ENCODE measurements around the gene SAG. TPM values are rescaled to one million over a fixed set of nuclear protein-coding genes. Genes with fewer than 3 reads are reported as not detected.

SAG gene
- total RNA-seq, 3 donors from 2014 or later: not detected

DNA sequence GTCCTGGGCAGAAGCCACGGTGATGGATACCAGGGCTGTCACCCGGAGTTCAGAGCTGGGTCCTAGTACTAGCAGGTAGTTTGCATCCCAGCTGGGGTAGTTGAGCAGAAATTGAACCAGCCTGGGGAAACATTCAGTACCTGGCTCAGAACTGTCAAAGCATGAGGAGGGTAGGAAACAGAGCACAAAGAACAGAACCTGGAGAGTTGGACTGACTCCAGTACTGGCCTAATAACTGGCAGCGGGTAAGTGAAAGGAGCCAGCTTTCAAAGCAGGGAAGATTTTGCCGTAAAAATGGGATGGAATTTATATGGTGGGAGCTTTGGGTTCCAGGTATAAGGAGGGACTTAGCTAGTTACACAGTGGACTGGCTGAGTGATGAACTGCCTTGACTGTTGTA is 32.4 kb upstream of the SAG start:
- peaks cover 35% of the 10 kb centered on the region for H3K4me1 Mint-ChIP-seq (ENCODE audit: low read depth)
- no peak overlapping the region for H3K4me3 Mint-ChIP-seq
- no peaks in the 10 kb centered on the region for H3K9me3 Mint-ChIP-seq
- DNase-seq (no peak), ATAC-seq (no peak)
- no peaks in the 10 kb centered on the region for H3K27me3 Mint-ChIP-seq (ENCODE audit: low read depth)
- peaks cover 64% of the 10 kb centered on the region for H3K36me3 Mint-ChIP-seq (ENCODE audit: insufficient read depth)

DNA sequence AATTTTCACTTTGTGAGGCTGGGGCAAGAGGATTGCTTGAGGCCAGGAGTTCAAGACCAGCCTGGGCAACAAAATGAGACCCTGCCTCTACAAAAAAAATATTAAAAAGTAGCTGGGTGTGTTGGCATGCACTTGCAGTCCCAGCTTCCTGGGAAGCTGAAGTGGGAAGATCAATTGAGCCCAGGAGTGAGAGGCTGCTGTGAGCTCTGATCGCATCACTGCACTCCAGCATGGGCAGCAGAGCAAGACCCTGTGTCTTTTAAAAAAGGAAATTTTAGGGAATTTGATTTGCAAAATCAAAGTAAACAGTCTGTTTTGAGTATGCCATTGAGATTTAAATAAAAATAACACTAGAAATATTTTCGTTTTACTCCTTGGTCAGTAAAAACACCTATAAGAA is 28.7 kb upstream of the SAG start:
- Mint-ChIP-seq H3K9me3 (no peaks in the 10 kb centered on the region), H3K4me1 (ENCODE audit: low read depth) (peaks cover 23% of the 10 kb centered on the region), H3K36me3 (ENCODE audit: insufficient read depth) (peaks cover 64% of the 10 kb centered on the region), H3K27me3 (ENCODE audit: low read depth) (no peaks in the 10 kb centered on the region), H3K4me3 (no peak overlapping the region)
- no peak for DNase-seq
- ATAC-seq: no peak

DNA sequence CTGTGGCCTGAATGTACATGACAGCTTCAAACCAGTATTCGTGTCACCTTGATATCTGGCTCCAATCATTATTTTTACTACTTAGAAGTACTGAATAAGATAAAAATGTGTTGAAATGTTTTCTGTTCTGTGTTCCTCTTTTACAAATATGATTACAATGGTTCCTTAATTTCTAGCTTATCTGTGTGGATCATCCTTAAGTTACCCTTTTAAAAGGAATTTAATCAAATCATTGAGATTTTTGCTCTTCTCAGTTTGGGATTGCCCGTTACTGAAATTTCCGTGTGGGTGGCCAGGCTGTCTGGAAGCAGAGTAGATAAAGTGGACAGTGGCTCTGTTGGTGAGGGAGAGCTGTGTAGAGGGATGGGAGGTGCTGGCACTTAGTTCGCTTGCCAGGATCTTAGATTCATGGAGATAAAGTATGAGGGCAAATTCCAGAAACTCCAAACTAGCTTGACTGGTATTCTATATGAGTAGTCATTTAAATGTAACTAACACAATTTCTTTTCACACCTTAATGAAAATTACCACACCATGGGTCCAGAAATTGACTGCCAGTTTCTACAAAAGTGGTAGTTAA is 27.4 kb upstream of the SAG start:
- H3K27me3 Mint-ChIP-seq (ENCODE audit: low read depth): no peaks in the 10 kb centered on the region
- peaks cover 56% of the 10 kb centered on the region for H3K36me3 Mint-ChIP-seq (ENCODE audit: insufficient read depth)
- H3K9me3 Mint-ChIP-seq: no peaks in the 10 kb centered on the region
- DNase-seq (no peak), ATAC-seq (no peak)
- H3K4me3 Mint-ChIP-seq: no peak overlapping the region
- H3K4me1 Mint-ChIP-seq (ENCODE audit: low read depth): peaks cover 22% of the 10 kb centered on the region

DNA sequence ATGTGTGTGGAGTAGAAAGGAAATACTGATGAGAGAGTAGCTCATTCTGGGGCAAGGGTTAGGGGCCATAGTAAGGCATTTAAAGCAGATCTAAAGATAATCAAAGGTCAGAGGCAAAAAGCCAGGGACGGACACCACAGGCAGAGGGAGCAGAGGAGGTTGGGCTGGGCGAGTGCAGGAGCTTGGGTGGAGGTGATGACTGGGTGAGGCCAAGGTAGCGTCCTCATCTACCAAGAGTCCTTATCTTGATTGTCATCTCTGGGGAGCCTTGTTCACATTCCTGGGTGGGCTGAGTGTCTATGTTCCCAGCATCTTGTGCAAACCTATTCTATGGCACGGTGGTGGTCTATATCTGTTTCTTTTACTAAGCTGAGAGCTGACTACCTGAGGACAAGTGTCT is 26.1 kb upstream of the SAG start:
- DNase-seq (no peak), ATAC-seq (no peak)
- Mint-ChIP-seq H3K36me3 (ENCODE audit: insufficient read depth) (peaks cover 51% of the 10 kb centered on the region), H3K4me3 (no peak overlapping the region), H3K27me3 (ENCODE audit: low read depth) (no peaks in the 10 kb centered on the region), H3K4me1 (ENCODE audit: low read depth) (peaks cover 22% of the 10 kb centered on the region), H3K9me3 (no peaks in the 10 kb centered on the region)

DNA sequence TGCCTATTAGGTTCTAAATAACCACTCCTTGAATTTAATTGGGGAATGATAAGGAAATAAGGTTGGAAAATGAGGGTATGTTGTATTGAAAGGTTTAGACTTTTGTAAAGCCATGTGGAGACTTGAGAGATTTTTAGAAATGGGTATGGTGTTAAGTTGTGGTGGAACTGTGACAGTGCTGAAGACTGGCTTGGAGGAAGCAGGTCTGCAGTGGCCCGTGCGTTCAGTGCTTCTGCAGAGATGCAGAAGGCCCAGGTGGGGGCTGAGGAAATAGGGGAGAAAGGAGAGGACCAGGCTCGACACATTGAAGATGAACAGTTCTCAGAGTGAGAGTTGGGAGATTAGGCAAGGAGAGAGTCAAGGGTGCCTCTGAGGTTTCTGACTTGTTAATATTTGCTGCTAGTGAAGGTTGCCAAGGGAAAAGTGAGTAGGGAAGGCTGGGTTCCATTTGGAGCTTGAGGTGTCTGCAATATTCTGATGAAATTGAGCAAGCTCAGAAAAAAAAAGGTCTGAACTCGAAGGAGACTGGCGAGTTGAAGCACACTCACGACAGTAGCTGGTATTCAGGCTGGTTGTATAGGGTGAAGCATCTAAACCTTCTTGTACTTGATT is 25.5 kb upstream of the SAG start:
- no peak for ATAC-seq
- no peak overlapping the region for H3K4me3 Mint-ChIP-seq
- H3K9me3 Mint-ChIP-seq: no peaks in the 10 kb centered on the region
- H3K27me3 Mint-ChIP-seq (ENCODE audit: low read depth): no peaks in the 10 kb centered on the region
- peaks cover 55% of the 10 kb centered on the region for H3K36me3 Mint-ChIP-seq (ENCODE audit: insufficient read depth)
- H3K4me1 Mint-ChIP-seq (ENCODE audit: low read depth): peaks cover 22% of the 10 kb centered on the region
- no peak for DNase-seq

DNA sequence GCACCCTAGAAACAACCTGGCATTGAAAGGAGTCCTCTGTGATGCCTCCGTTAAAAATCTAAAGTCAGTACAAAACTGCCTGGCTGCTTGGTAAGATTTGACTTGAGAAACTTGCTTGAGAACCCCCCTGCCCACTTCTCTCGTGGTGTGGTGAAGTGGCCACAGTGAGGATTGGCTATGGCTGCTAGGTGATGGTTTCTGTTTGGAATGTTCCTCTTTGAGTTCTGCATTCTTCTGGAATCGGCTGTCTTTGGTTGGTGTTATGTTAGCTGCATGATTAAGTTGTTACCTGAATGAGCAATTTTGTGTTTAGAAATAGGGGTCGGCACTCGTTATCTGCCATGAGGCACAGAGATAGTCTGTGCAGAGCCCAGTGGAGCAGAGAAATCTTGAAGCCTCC is 21.7 kb upstream of the SAG start:
- Mint-ChIP-seq H3K36me3 (ENCODE audit: insufficient read depth) (peaks cover 51% of the 10 kb centered on the region), H3K9me3 (no peaks in the 10 kb centered on the region), H3K4me1 (ENCODE audit: low read depth) (peaks cover 21% of the 10 kb centered on the region), H3K27me3 (ENCODE audit: low read depth) (no peaks in the 10 kb centered on the region), H3K4me3 (no peak overlapping the region)
- DNase-seq: no peak
- no peak for ATAC-seq

DNA sequence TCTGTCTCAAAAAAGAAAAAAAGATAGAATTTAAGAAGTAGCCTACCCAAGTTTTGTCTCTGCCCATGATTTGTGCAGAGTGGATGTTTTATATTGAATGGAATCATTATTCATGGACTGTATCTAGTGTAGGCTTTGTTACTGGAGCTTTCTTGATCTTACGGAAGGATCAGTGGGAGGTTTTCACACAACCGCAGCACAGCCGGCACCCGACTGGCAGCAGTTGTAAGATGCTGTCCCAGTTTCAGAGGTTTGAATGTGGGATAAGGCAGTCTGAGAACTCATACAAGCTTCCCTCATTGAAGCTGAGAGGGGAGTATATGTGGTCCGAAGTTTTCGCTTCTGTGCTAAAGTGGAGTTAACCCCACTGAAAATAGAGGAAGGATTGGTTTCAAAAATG is 19.7 kb upstream of the SAG start:
- no peak for DNase-seq
- no peaks in the 10 kb centered on the region for H3K27me3 Mint-ChIP-seq (ENCODE audit: low read depth)
- H3K9me3 Mint-ChIP-seq: no peaks in the 10 kb centered on the region
- H3K4me1 Mint-ChIP-seq (ENCODE audit: low read depth): peaks cover 4% of the 10 kb centered on the region
- H3K4me3 Mint-ChIP-seq: no peak overlapping the region
- no peak for ATAC-seq
- H3K36me3 Mint-ChIP-seq (ENCODE audit: insufficient read depth): peaks cover 52% of the 10 kb centered on the region

DNA sequence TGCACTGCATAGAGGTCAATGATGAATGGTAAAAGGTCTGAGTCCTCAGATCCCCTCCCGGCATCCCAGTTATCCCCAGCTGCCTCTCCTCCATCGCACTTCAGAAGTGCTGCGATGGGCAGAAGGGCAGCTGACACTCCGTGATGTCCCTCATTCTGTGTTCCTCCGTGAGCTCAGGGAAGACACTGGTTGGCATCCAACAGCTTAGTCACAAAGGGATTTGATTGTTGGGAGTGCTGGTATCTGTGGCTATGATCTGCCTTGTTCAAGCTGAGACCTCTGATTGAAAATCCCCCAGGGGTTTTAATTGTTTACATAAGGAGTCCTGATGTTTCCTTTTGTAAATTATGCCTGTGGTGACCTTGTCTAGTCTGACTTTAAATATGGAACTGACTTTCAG is 19.0 kb upstream of the SAG start:
- H3K9me3 Mint-ChIP-seq: no peaks in the 10 kb centered on the region
- H3K27me3 Mint-ChIP-seq (ENCODE audit: low read depth): no peaks in the 10 kb centered on the region
- no peak overlapping the region for H3K4me3 Mint-ChIP-seq
- H3K36me3 Mint-ChIP-seq (ENCODE audit: insufficient read depth): peaks cover 53% of the 10 kb centered on the region
- no peak for DNase-seq
- H3K4me1 Mint-ChIP-seq (ENCODE audit: low read depth): peaks cover 2% of the 10 kb centered on the region
- ATAC-seq: no peak

DNA sequence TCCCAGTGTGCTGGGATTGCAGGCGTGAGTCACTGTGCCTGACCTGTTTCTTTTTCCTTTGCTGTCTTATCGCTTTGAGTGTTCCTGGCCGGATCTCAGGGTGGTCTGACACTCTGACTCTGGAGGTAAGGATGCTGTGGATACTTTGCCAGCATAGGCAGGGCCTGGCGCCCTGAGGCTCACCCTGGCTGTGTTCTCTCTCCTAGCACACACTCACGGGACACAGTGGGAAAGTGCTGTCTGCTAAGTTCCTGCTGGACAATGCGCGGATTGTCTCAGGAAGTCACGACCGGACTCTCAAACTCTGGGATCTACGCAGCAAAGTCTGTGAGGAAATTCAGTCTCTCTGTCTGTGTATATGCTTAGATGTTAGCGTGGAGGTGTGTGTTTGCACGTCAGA is 18.0 kb upstream of the SAG start:
- ATAC-seq: no peak
- H3K36me3 Mint-ChIP-seq (ENCODE audit: insufficient read depth): peaks cover 61% of the 10 kb centered on the region
- H3K4me3 Mint-ChIP-seq: no peak overlapping the region
- DNase-seq: no peak
- no peaks in the 10 kb centered on the region for H3K27me3 Mint-ChIP-seq (ENCODE audit: low read depth)
- peaks cover 2% of the 10 kb centered on the region for H3K4me1 Mint-ChIP-seq (ENCODE audit: low read depth)
- no peaks in the 10 kb centered on the region for H3K9me3 Mint-ChIP-seq

DNA sequence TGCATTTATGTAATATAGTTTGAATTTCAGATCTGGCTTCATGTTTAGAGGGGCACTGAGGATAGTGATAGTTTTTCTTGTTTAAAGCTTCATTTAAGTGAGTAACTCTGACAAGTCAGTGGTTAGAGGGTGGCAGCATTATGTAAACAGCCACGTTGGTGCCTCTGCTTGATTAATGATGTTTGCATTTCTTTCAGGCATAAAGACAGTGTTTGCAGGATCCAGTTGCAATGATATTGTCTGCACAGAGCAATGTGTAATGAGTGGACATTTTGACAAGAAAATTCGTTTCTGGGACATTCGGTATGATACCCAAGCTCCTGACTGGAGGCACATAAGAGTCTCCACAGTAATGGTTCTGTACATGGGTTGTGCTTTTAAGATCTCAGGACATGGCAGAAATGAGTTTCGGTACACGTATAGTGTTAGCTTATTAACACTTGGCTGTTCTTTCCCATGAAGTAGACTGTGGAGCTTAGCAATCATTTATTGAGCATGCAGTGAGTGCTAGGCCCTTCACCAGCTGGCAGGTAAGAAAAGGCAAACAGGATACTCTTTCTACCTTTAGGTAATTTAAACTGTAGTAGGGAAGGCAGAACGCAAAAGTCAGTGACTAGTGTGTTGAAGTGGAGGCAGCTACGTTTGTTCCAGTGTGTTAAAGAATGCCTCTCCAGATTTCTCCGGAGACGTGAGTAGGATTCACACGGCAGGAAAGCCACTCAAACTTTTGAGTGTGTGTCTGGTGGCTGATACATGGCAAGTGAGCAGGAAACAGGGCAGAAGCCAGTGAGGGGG is 17.4 kb upstream of the SAG start:
- DNase-seq (no peak), ATAC-seq (no peak)
- no peaks in the 10 kb centered on the region for H3K9me3 Mint-ChIP-seq
- no peaks in the 10 kb centered on the region for H3K27me3 Mint-ChIP-seq (ENCODE audit: low read depth)
- H3K4me3 Mint-ChIP-seq: no peak overlapping the region
- peaks cover 2% of the 10 kb centered on the region for H3K4me1 Mint-ChIP-seq (ENCODE audit: low read depth)
- H3K36me3 Mint-ChIP-seq (ENCODE audit: insufficient read depth): peaks cover 62% of the 10 kb centered on the region

DNA sequence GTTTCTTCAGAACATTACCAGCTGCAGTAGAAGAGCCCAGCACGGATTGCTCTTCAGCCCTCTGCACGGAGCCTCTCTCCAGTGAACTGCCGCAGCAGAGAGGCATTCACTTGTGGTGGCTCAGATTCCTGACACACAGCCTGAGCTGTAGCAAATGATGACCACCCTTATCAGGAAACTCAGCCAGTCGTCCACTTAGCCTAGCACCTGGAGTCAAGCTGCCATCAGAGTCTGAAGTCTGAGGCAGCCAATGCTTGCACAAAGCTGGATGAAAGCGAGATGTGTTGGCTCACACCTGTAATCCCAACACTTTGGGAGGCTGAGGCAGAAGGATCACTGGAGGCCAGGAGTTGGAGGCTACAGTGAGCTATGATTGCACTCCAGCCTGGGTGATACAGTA is 11.7 kb upstream of the SAG start:
- ATAC-seq: no peak
- Mint-ChIP-seq H3K4me1 (ENCODE audit: low read depth) (no peaks in the 10 kb centered on the region), H3K9me3 (no peaks in the 10 kb centered on the region), H3K27me3 (ENCODE audit: low read depth) (no peaks in the 10 kb centered on the region), H3K36me3 (ENCODE audit: insufficient read depth) (peaks cover 41% of the 10 kb centered on the region), H3K4me3 (no peak overlapping the region)
- no peak for DNase-seq

DNA sequence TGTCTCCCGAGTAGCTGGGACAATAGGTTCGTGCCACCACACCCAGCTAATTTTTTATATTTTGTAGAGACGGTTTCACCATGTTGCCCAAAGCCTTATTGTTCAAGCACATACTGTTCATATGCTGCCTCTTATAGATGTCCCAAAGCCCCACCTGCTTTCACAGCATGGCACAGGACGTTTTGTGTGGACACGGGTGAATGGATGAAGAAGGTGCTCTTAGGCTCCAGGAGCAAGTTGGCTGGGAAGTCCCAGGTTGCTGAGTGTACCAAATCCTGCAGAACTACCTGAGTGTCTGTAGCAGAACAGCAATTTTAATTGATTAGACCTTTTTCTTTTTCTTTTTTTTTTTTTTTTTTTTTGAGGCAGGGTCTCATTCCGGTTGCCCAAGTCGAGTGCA is 10.5 kb upstream of the SAG start:
- peaks cover 30% of the 10 kb centered on the region for H3K36me3 Mint-ChIP-seq (ENCODE audit: insufficient read depth)
- no peaks in the 10 kb centered on the region for H3K27me3 Mint-ChIP-seq (ENCODE audit: low read depth)
- ATAC-seq: no peak
- no peak overlapping the region for H3K4me3 Mint-ChIP-seq
- H3K9me3 Mint-ChIP-seq: no peaks in the 10 kb centered on the region
- DNase-seq: no peak
- H3K4me1 Mint-ChIP-seq (ENCODE audit: low read depth): no peaks in the 10 kb centered on the region

DNA sequence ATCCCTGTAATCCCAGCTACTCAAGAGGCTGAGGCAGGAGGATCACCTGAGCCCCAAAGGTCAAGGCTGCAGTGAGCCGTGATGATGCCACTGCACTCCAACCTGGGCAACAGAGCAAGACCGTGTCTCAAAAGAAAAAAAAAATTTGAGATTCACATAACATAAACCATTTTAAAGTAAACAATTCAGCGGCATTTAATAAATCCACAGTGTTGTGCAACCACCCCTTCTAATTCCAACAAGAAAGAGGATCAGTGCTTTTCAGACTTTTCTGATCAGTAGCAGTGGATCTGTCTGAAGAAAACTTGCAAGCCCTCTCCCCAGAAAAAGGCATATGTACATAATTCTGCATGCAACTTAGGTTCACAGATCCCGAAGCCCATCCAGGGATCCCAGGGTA is 7.2 kb upstream of the SAG start:
- Mint-ChIP-seq H3K9me3 (no peaks in the 10 kb centered on the region), H3K4me3 (no peak overlapping the region), H3K4me1 (ENCODE audit: low read depth) (no peaks in the 10 kb centered on the region), H3K27me3 (ENCODE audit: low read depth) (no peaks in the 10 kb centered on the region), H3K36me3 (ENCODE audit: insufficient read depth) (peaks cover 3% of the 10 kb centered on the region)
- ATAC-seq (no peak), DNase-seq (no peak)

DNA sequence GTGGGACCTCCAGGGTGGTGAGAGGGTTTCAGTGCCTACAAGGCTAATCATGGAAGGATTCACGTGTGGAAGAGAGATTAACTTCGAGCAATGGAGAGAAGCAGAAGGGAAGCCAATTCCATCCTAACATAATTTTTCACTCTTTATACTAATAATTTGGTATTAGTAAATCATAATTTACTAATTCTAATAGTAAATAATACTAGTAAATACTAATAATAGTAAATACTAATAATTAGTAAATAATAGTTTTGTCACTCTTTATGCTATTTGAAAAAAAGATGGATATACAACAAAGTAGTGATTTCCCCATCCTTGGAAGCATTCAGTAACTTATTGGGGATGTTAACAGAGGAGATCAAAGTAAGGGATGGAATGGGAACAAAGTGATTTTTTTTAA is 6.4 kb upstream of the SAG start:
- H3K27me3 Mint-ChIP-seq (ENCODE audit: low read depth): no peaks in the 10 kb centered on the region
- no peak overlapping the region for H3K4me3 Mint-ChIP-seq
- ATAC-seq (no peak), DNase-seq (no peak)
- no peaks in the 10 kb centered on the region for H3K9me3 Mint-ChIP-seq
- no peaks in the 10 kb centered on the region for H3K4me1 Mint-ChIP-seq (ENCODE audit: low read depth)
- no peaks in the 10 kb centered on the region for H3K36me3 Mint-ChIP-seq (ENCODE audit: insufficient read depth)

DNA sequence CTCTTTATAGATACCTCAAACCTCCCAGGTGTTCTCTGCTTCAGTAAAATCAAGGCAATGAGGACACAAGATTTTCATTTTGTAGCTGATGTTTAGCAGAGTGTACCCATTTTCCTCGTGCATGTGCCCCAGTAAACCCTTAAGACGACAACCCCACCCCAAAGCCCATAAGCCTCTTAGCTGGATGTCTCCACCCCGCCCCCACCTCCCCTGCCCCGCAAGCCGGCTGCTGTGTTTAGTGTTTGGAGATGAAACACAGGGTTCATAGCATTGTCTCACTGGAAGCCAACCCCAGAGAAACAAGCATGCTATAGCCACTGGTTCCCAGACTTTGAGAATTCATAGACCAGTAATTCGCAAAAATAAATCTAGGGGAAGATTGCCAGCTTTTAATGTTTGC is 5.8 kb upstream of the SAG start:
- Mint-ChIP-seq H3K9me3 (no peaks in the 10 kb centered on the region), H3K36me3 (ENCODE audit: insufficient read depth) (no peaks in the 10 kb centered on the region), H3K4me1 (ENCODE audit: low read depth) (no peaks in the 10 kb centered on the region), H3K27me3 (ENCODE audit: low read depth) (no peaks in the 10 kb centered on the region), H3K4me3 (no peak overlapping the region)
- DNase-seq (no peak), ATAC-seq (no peak)

All from activated T-cell treated with anti-CD3 and anti-CD28 coated beads, Interleukin-2, amount 50 U/mL, for 4 hours (primary cell).